Muscle layer of duodenum (tissue), 2 donors: ENCODE measurements around the gene ERGIC2.

Source experiments
- H3K27ac ChIP-seq: one replicate; pipeline ENCODE4 v1.7.0; 2013; ENCODE audit warnings: mild to moderate bottlenecking, low read length
- H3K27me3 ChIP-seq: one replicate; pipeline ENCODE4 v1.7.0; 2013; ENCODE audit warnings: low read depth, mild to moderate bottlenecking, control low read depth, low read length
- H3K36me3 ChIP-seq, 2 donors: one replicate each; pipeline ENCODE4 v1.7.0; 2013; ENCODE audit warnings: low read length in 2 of 2, control low read depth in 1 of 2, mild to moderate bottlenecking in 1 of 2; ENCODE audit not compliant: insufficient read depth in 2 of 2, control insufficient read depth in 1 of 2
- H3K4me1 ChIP-seq, 2 donors: one replicate each; pipeline ENCODE4 v1.7.0; 2013; ENCODE audit warnings: low read length in 2 of 2, mild to moderate bottlenecking in 2 of 2, control low read depth in 1 of 2, moderate library complexity in 1 of 2; ENCODE audit not compliant: insufficient read depth in 2 of 2, control insufficient read depth in 1 of 2
- H3K4me3 ChIP-seq, 2 donors: one replicate each; pipeline ENCODE4 v1.7.0; 2013; ENCODE audit warnings: low read length in 2 of 2, low read depth in 1 of 2, mild to moderate bottlenecking in 1 of 2
- H3K9me3 ChIP-seq, 2 donors: one replicate each; pipeline ENCODE4 v1.7.0; 2013; ENCODE audit warnings: low read length in 2 of 2, control low read depth in 1 of 2, mild to moderate bottlenecking in 1 of 2; ENCODE audit not compliant: control insufficient read depth in 1 of 2
- donor health status: healthy.

ERGIC2 gene

DNA sequence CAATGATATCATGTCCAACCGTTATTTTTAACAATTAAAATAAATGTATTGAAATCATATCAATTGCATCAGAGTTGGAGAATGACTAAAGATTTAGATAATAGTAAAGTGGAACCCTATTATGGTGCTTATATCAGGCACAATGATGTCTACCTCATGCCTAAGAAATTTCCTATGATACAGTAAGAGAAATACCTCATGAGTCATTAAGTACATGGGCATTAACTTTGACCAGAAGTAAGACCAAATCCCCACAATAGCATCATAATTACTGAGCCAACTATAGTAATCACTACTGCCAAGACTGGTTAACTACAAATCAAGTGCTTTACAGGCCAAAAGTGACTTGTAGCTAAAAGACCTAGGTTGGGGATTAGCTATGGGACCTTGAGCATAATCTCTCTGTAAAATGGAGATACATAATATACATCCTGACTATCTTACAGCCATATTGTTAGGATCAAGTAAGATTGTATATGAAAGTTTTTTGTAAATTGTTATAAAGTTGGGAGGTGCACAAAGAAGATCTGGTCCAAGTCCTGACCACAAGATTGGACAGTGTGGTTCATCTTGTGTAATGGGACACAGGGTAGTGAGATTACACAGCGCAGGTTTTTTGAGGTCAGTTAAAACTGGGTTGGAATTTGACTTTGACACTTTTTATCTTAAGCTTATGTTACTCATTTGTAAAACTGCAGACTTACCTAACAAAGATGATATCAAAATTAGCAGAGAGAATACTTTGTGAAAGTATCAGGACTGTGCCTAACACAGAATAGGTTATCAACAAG, 60.5 kb downstream of the ERGIC2 start:
- no peak overlapping the region for H3K4me3 ChIP-seq
- H3K9me3 ChIP-seq, result no peaks in the 10 kb centered on the region
- H3K27ac ChIP-seq, result no peak overlapping the region
- H3K27me3 ChIP-seq, result no peaks in the 10 kb centered on the region
- no peaks in the 10 kb centered on the region for H3K4me1 ChIP-seq
- peaks cover 0 to 5% of the 10 kb centered on the region in 2 donors for H3K36me3 ChIP-seq

DNA sequence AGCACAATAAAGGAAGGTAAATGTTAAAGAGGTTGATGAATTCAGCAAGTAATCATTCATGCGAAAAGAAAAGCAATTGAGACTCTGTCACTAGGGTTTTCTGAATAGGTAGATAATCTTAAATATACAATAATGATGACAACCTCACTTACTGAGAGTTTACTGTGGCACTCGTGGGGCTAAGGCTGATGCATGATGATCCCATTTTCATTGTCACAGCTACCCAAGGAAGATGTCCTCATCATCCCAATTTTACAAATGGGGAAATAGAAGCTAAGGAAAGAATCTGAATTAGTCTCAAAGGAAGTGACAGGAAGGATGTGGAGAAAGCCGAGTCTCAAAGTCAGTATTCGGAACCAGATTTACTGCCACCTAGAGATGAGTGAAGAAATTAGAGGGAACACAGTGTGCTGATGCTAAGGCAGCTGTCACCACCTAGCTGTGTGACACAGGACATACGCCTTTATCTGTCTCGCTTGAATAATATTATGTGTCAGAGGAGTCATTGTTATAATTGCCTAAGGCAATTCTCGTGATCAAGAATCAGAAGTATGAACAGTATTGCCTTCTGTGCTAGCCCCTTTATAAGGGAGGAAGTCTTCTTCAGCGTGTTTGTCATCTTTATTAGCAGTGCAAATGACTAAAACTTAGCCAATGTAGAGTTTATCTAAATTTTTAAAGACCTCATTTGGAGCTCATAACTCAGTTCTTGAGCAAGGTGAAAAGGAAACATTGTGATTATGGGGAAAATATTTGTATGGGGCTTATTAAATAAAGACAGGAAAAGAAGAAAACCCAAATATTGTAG, 63.2 kb downstream of the ERGIC2 start:
- H3K4me3 ChIP-seq, result no peak overlapping the region
- H3K27ac ChIP-seq, result no peak overlapping the region

GRCh38 chr12:29316752-29317151, 64.2 kb downstream of the ERGIC2 start:
- H3K4me3 ChIP-seq, result no peak overlapping the region
- H3K27me3 ChIP-seq, result no peaks in the 10 kb centered on the region
- H3K27ac ChIP-seq, result no peak overlapping the region
- no peaks in the 10 kb centered on the region for H3K9me3 ChIP-seq
- peaks cover 5 to 12% of the 10 kb centered on the region in 2 donors for H3K36me3 ChIP-seq
- H3K4me1 ChIP-seq, result peaks cover 0 to 3% of the 10 kb centered on the region in 2 donors

More for the DNA sequence above, 63.2 kb downstream of the ERGIC2 start:
- peaks cover 3 to 4% of the 10 kb centered on the region in 2 donors for H3K36me3 ChIP-seq
- H3K4me1 ChIP-seq, result peaks cover 0 to 3% of the 10 kb centered on the region in 2 donors
- no peaks in the 10 kb centered on the region for H3K27me3 ChIP-seq
- H3K9me3 ChIP-seq, result no peaks in the 10 kb centered on the region

DNA sequence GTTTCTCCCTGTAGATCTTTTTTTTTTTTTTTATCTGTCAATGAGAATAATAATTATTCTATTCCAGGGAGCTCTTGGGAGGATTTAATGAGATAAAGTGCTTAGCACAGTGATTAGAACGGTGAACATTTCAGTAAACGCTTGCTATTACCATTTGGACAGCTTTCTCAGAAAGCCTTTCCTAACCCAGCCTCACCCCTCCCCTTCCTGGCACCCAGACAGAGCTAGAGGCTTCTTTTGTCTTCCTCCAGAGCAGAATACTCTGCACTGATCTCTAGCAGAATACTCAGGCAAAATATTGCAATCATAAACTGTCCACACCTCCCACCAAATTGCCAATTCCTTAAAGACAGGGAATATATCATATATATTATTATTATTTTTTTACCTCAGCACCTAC, 66.6 kb downstream of the ERGIC2 start:
- Histone ChIP-seq H3K27me3 (no peaks in the 10 kb centered on the region), H3K4me3 (no peak overlapping the region), H3K9me3 (no peaks in the 10 kb centered on the region), H3K36me3 (peaks cover 10 to 12% of the 10 kb centered on the region in 2 donors), H3K27ac (no peak overlapping the region), H3K4me1 (peaks cover 0 to 3% of the 10 kb centered on the region in 2 donors)

DNA sequence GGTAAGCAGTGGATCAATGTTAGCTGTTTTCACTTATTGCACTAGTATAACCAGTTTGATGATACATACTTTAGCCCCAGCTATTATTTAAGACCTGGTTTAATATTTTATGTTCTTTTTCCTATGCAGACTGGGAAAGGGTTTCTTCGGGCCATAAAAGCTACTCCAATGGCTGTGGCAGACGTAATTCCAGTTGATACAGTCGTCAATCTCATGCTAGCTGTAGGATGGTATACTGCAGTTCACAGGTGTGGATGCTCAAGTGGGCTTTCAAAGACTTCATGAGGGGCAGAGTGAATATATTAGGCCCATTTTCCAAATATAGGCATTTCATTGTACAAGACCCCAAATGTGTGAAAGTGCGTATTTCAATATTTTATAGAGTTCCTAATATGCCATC, 70.1 kb downstream of the ERGIC2 start:
- H3K27ac ChIP-seq, result no peak overlapping the region
- no peaks in the 10 kb centered on the region for H3K27me3 ChIP-seq
- peaks cover 0 to 3% of the 10 kb centered on the region in 2 donors for H3K4me1 ChIP-seq
- peaks cover 12 to 20% of the 10 kb centered on the region in 2 donors for H3K36me3 ChIP-seq
- H3K4me3 ChIP-seq, result no peak overlapping the region
- no peaks in the 10 kb centered on the region for H3K9me3 ChIP-seq

- Histone ChIP-seq H3K36me3 (peaks cover 12 to 20% of the 10 kb centered on the region in 2 donors), H3K4me3 (no peak overlapping the region), H3K9me3 (no peaks in the 10 kb centered on the region), H3K4me1 (peaks cover 0 to under 1% of the 10 kb centered on the region in 2 donors), H3K27ac (no peak overlapping the region), H3K27me3 (no peaks in the 10 kb centered on the region)
Observed at GRCh38 chr12:29309320-29309902, 71.6 kb downstream of the ERGIC2 start.

DNA sequence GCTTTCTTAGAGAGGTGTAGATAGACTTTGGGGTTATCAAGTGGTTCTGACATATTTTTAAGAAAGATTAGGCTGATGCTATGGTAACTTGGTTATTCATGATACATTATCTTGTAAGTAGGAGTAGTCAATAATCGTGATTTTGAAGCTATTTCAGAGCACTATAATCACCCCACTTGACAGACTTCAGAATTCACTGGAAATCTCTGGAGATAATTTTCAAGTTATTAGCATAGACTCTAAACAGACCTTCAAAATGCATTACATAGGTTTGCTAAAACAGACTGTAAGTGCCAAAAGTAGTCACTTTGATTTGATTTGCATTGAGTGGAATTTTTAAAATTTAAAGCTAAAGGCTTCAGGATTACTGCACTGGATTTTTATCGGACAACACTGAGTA, 74.3 kb downstream of the ERGIC2 start:
- Histone ChIP-seq H3K9me3 (no peaks in the 10 kb centered on the region), H3K36me3 (peaks cover 0 to 16% of the 10 kb centered on the region in 2 donors), H3K4me1 (no peaks in the 10 kb centered on the region), H3K27me3 (no peaks in the 10 kb centered on the region), H3K27ac (no peak overlapping the region), H3K4me3 (no peak overlapping the region)

GRCh38 chr12:29306266-29306665, 74.7 kb downstream of the ERGIC2 start:
- Histone ChIP-seq H3K36me3 (peaks cover 0 to 16% of the 10 kb centered on the region in 2 donors), H3K9me3 (no peaks in the 10 kb centered on the region)

DNA sequence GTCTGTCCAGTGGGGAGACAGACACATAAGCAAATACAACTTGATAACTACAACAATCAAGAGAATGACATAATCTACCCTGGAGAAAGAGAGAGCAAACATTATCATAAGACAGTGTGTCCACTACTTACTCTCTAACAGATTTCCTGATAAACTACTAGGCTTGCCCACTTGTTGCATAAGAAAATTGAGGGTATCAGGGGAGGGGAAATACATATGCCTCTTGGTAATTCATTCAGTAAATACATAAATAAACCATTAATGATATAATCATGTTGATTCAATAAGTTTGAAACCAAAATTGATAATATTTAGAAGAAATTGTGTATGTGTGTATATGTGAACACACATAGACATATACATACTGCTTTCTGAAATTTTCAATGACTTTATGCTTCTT, 76.6 kb downstream of the ERGIC2 start:
- Histone ChIP-seq H3K36me3 (peaks cover 0 to 11% of the 10 kb centered on the region in 2 donors), H3K27ac (no peak overlapping the region), H3K27me3 (no peaks in the 10 kb centered on the region), H3K9me3 (no peaks in the 10 kb centered on the region), H3K4me1 (no peaks in the 10 kb centered on the region), H3K4me3 (no peak overlapping the region)

More at GRCh38 chr12:29306266-29306665, 74.7 kb downstream of the ERGIC2 start:
- no peaks in the 10 kb centered on the region for H3K27me3 ChIP-seq
- H3K27ac ChIP-seq, result no peak overlapping the region
- no peaks in the 10 kb centered on the region for H3K4me1 ChIP-seq
- no peak overlapping the region for H3K4me3 ChIP-seq

DNA sequence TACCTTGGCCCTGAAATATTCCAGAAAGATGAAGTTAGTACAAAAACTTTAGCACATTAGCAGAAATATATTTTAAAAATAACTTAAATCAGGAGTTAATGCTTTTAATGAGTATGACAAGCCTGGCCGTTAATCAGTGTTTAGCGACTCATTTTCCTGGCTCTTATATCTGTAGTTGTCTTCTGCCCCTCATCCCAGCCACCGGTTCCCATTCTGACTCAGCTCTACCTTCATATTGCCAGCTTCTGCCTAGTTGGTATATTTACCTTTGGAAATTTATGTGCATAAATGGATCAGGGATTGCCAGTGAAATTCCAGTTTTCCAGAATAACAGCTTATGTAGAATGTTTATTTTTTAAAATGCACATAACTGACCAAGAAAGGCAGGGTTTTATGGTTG, 79.9 kb downstream of the ERGIC2 start:
- H3K36me3 ChIP-seq, result no peaks in the 10 kb centered on the region
- no peaks in the 10 kb centered on the region for H3K9me3 ChIP-seq
- no peaks in the 10 kb centered on the region for H3K4me1 ChIP-seq
- H3K27me3 ChIP-seq, result no peaks in the 10 kb centered on the region
- no peak overlapping the region for H3K27ac ChIP-seq
- H3K4me3 ChIP-seq, result no peak overlapping the region

- H3K9me3 ChIP-seq, result no peaks in the 10 kb centered on the region
- no peak overlapping the region for H3K27ac ChIP-seq
- no peaks in the 10 kb centered on the region for H3K36me3 ChIP-seq
- H3K4me3 ChIP-seq, result no peak overlapping the region
- H3K27me3 ChIP-seq, result no peaks in the 10 kb centered on the region
- no peaks in the 10 kb centered on the region for H3K4me1 ChIP-seq
Observed at GRCh38 chr12:29299633-29300032, 81.3 kb downstream of the ERGIC2 start.
